Adrenal gland (tissue), 12 donors: ENCODE results near the gene TM7SF2. TPM values are rescaled to one million over a fixed set of nuclear protein-coding genes. Genes with fewer than 3 reads are reported as not detected.

ENCODE experiments used
- DNase-seq, 7 donors: peaks; one replicate each; pipeline ENCODE4 v3.0.0-alpha.2; 2019 to 2020
- H3K27ac ChIP-seq, 5 donors: fragments of 200-600 bp; sonication (generic) in 4 of 5; 1 replicate in 3 of 5; 2 replicates in 2 of 5; pipeline versions ENCODE4 v1.5.1 to v1.8.0; 2016 to 2020; ENCODE audit warnings: mild to moderate bottlenecking in 1 of 5
- H3K27me3 ChIP-seq: fragments of 200-600 bp; 2 replicates; pipeline ENCODE4 v1.8.0; 2021
- H3K36me3 ChIP-seq, 2 donors: fragments of 200-600 bp; replicated peaks in 1 of 2; 1 replicate in 1 of 2; 2 replicates in 1 of 2; pipeline versions ENCODE4 v1.5.1 to v1.8.0; 2018 to 2022
- H3K4me1 ChIP-seq, 2 donors: fragments of 200-600 bp; replicated peaks in 1 of 2; 1 replicate in 1 of 2; 2 replicates in 1 of 2; pipeline versions ENCODE4 v1.5.1 to v1.8.0; 2018 to 2021
- H3K4me3 ChIP-seq, 4 donors: fragments of 200-600 bp; sonication (generic) in 3 of 4; one replicate each; pipeline ENCODE4 v1.5.1; 2016 to 2018
- H3K9me3 ChIP-seq, 3 donors: fragments of 200-600 bp; sonication (generic) in 1 of 3; replicated peaks in 1 of 3; 1 replicate in 2 of 3; 2 replicates in 1 of 3; pipeline versions ENCODE4 v1.5.1 to v1.8.0; 2016 to 2021
- CTCF ChIP-seq, 6 experiments: fragments of 450-650 bp in 4 of 6; fragments of 200-600 bp in 2 of 6; sonication (generic) in 1 of 6; IDR thresholded peaks; 1 replicate in 5 of 6; 2 replicates in 1 of 6; pipeline versions ENCODE4 v1.5.1 to v1.8.0; 2016 to 2021; ENCODE audit warnings: antibody characterized with exemption in 6 of 6, mild to moderate bottlenecking in 2 of 6, moderate library complexity in 1 of 6
- POLR2A ChIP-seq, 2 donors: fragments of 450-650 bp; IDR thresholded peaks; one replicate each; pipeline ENCODE4 v1.6.1; 2017; ENCODE audit warnings: antibody characterized with exemption in 2 of 2, mild to moderate bottlenecking in 2 of 2, moderate library complexity in 1 of 2
- WGBS, 4 donors: extraction: QIAGEN DNeasy Blood & Tissue Kit in 2 of 4; methylation state at CpG; one replicate each; pipeline versions ENCODE4 v1.1.5 to v1.1.7; 2013 to 2017; 5-methylcytosine and 5-hydroxymethylcytosine counted together
- intact Hi-C, 2 donors: fragments of 100-400 bp; cut with DNase I; formaldehyde crosslinking; loops; one replicate each; pipeline versions ENCODE4 v1.14.1 to v1.15.0; 2022 to 2023
- polyA plus RNA-seq, 3 donors: library from polyadenylated mRNA; stranded (reverse); fragments of 200-250 nt in 2 of 3; fragments of 350-450 nt in 1 of 3; fragmentation: Illumina TruSeq in 1 of 3; extraction: RNeasy Lipid Tissue Mini Kit (QIAGEN cat#74804) in 1 of 3; gene quantifications; one replicate each; pipeline ENCODE4 v1.2.3, GENCODE V29; 2013 to 2014
- total RNA-seq, 9 donors: library from RNA; depleted of rRNA in 4 of 9; stranded (reverse); fragments of >200 nt in 4 of 9; fragments of 120-200 nt in 1 of 9; fragmentation: NEBNext Ultra II Directional in 1 of 9; extraction: Animal tissue kit (Norgen Biotek cat#: 25700) in 1 of 9; gene quantifications; one replicate each; pipeline versions ENCODE4 v1.1.0 to v1.2.4, GENCODE V29; 2013 to 2023
- donor health status: healthy with polysubstance abuse.
- donor health status: Bipolar disorder and iron deficiency.
- donor health status: DM: yes; HTN: yes; CAD: no.
- donor health status: DM: no; HTN: no; CAD: no.
- donor health status: DM: no; HTN: no; CAD: no.
- donor health status: DM: yes; HTN: yes; CAD: no.

The TM7SF2 gene
- total and polyA plus RNA-seq, 12 donors: 259 to 1,807 (median 650) TPM

GRCh38 chr11:65156926-65157325 lies 45.3 kb downstream of the TM7SF2 start:
- H3K27ac ChIP-seq: no peak overlapping the region
- H3K4me3 ChIP-seq: no peak overlapping the region
- 86 to 99% (median 93%) methylated on average over 3 of the region's 3 CpGs; no CpG with 5 or more reads in 1 of the 4 donors for WGBS, 4 donors
- H3K36me3 ChIP-seq: no peaks in the 10 kb centered on the region
- TF ChIP-seq POLR2A (IDR thresholded peaks at IDR 0.05): no peak
- no peak for TF ChIP-seq CTCF (IDR thresholded peaks at IDR 0.05)
- no peaks in the 10 kb centered on the region for H3K4me1 ChIP-seq
- H3K9me3 ChIP-seq: no peaks in the 10 kb centered on the region
- peak in 1 of 7 donors; percentile 11 for DNase-seq
- intact Hi-C loops: no loop called here
- H3K27me3 ChIP-seq: no peaks in the 10 kb centered on the region

DNA sequence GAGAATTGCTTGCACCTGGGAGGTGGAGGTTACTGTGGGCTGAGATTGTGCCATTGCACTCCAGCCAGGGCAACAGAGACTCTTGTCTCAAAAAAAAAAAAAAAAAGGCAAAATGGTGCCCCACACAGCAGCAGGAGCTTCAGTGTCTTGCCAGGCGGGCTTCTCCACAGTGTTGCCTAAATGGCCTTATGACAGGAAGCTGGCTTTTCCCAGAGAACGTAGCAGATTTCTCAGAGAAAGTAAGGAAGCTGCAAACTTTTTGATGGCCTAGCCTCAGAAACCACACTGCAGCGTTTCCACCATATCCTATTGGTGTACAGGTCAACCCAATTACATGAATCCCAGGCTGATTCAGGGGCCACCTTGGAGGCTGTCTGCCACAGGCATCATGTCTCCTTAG lies 45.7 kb downstream of the TM7SF2 start:
- no peaks in the 10 kb centered on the region for H3K9me3 ChIP-seq
- no peak overlapping the region for H3K27ac ChIP-seq
- no peak overlapping the region for H3K4me3 ChIP-seq
- TF ChIP-seq CTCF (IDR thresholded peaks at IDR 0.05): no peak
- no peak for TF ChIP-seq POLR2A (IDR thresholded peaks at IDR 0.05)
- WGBS, 4 donors: 52 to 88% (median 68%) methylated on average over 3 of the region's 3 CpGs
- H3K27me3 ChIP-seq: no peaks in the 10 kb centered on the region
- H3K36me3 ChIP-seq: no peaks in the 10 kb centered on the region
- intact Hi-C loops: no loop called here
- DNase-seq: peak in 1 of 7 donors; percentile 3
- H3K4me1 ChIP-seq: no peaks in the 10 kb centered on the region

DNA sequence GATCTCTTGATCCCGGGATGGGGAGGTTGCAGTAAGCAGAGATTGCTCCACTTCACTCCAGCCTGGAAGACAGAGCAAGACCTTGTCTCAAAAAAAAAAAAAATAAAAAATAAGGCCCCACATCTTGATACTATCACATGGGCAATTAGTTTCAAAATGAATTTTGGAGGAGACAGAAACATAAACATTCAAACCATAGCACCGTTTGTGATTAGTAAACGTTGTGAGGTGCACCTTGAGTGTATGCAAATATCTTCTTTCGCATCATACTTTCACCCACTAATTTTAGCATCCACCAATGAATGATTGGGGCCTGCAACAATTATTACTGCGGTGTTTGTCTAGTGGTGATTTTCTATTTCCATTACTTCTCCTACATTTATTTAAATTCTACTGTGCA lies 47.3 kb downstream of the TM7SF2 start:
- 68 to 76% (median 72%) methylated on average over 5 of the region's 5 CpGs for WGBS, 4 donors
- Histone ChIP-seq H3K4me3 (no peak overlapping the region), H3K36me3 (no peaks in the 10 kb centered on the region), H3K27me3 (no peaks in the 10 kb centered on the region), H3K27ac (no peak overlapping the region), H3K4me1 (no peaks in the 10 kb centered on the region), H3K9me3 (no peaks in the 10 kb centered on the region)
- DNase-seq: no peak
- TF ChIP-seq CTCF (IDR thresholded peaks at IDR 0.05) (no peak), POLR2A (IDR thresholded peaks at IDR 0.05) (no peak)
- intact Hi-C loops: no loop called here

DNA sequence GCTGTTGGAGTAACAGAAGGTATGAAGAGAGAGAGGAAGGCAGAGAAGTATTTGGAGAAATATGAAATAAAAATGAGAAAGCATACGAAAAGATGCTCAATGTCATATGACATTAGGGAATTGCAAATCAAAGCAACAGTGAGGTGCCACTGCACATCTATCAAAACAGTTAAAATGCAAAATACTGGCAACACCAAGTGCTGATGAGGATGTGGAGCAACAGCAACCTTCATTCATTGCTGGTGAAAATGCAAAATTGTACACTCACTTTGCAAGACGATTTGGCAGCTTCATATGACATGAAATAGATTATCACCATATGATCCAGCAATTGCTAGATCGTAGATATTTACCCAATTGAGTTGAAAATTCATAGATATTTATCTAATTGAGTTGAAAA lies 49.0 kb downstream of the TM7SF2 start:
- H3K27me3 ChIP-seq: no peaks in the 10 kb centered on the region
- 63 to 76% (median 71%) methylated on average over 3 of the region's 3 CpGs for WGBS, 4 donors

More for the DNA sequence above, 49.0 kb downstream of the TM7SF2 start:
- no peaks in the 10 kb centered on the region for H3K36me3 ChIP-seq
- no peaks in the 10 kb centered on the region for H3K4me1 ChIP-seq
- DNase-seq: no peak
- H3K4me3 ChIP-seq: no peak overlapping the region
- no peaks in the 10 kb centered on the region for H3K9me3 ChIP-seq
- H3K27ac ChIP-seq: no peak overlapping the region
- TF ChIP-seq POLR2A (IDR thresholded peaks at IDR 0.05): no peak
- TF ChIP-seq CTCF (IDR thresholded peaks at IDR 0.05): no peak
- intact Hi-C loops: no loop called here
